Measurements from ENCODE around the gene IPPK. TPM values are rescaled to one million over a fixed set of nuclear protein-coding genes. Genes with fewer than 3 reads are reported as not detected.

IPPK gene
- total and polyA plus RNA-seq, 2 of the 8 experiments (the other 6 are each of a cell fraction or from before 2014, with no cell fraction given) = 10.5 to 13.6 TPM

- Histone ChIP-seq H2BK15ac (ENCODE audit: low read length) (no peak overlapping the region), H3K4me1 (replicated peaks in 1 of 4; ENCODE audit: control insufficient read depth in 3 of 4, insufficient read depth in 4 of 4, low read length in 3 of 4) (no peaks in the 10 kb centered on the region), H3K23me2 (ENCODE audit: low read depth, low read length) (no peaks in the 10 kb centered on the region), H3K4me3 (ENCODE audit: extremely low read depth in 1 of 4, insufficient read depth in 2 of 4, low read depth in 3 of 4, low read length in 4 of 4) (no peak overlapping the region), H3K4ac (replicated peaks; ENCODE audit: insufficient read length, low read depth, low read length) (no peak overlapping the region), H2BK20ac (ENCODE audit: low read length) (no peak overlapping the region), H3K18ac (ENCODE audit: extremely low read depth, low read length) (no peak overlapping the region), H3K36me3 (ENCODE audit: control insufficient read depth in 2 of 4, insufficient read depth in 4 of 4, low read length in 3 of 4) (peaks cover 0 to 22% (median 2%) of the 10 kb centered on the region in 4 experiments; a peak in 4 of 8 replicates), H3K79me1 (ENCODE audit: low read depth, low read length) (no peaks in the 10 kb centered on the region; the same call in 1 of the 2 replicates), H3K27me3 (replicated peaks in 1 of 4; ENCODE audit: control insufficient read depth in 3 of 4, extremely low read depth in 1 of 4, insufficient read depth in 3 of 4, low read length in 3 of 4) (no peaks in the 10 kb centered on the region), H3K27ac (ENCODE audit: low read depth, low read length) (no peak overlapping the region), H3K79me2 (ENCODE audit: control insufficient read depth in 1 of 2, insufficient read depth in 2 of 2, low read length in 2 of 2) (no peaks in the 10 kb centered on the region), H4K5ac (ENCODE audit: insufficient read length, low read depth, low read length) (no peak overlapping the region), H3K4me2 (ENCODE audit: insufficient read depth in 1 of 2, low read depth in 2 of 2, low read length in 2 of 2) (no peak overlapping the region), H2AK5ac (ENCODE audit: low read depth, low read length) (no peak overlapping the region), H4K20me1 (replicated peaks in 1 of 2; ENCODE audit: control insufficient read depth in 1 of 2, insufficient read depth in 2 of 2, low read length in 2 of 2) (peaks cover 2 to 4% of the 10 kb centered on the region in 2 experiments), H3K14ac (ENCODE audit: insufficient read length) (no peak overlapping the region), H3K23ac (ENCODE audit: insufficient read length) (no peak overlapping the region), H3K56ac (replicated peaks; ENCODE audit: insufficient read length, low read depth, low read length) (no peak overlapping the region), H4K8ac (ENCODE audit: extremely low read depth, insufficient read depth, low read length) (no peak overlapping the region), H3K9me3 (ENCODE audit: insufficient read depth in 2 of 2, low read depth in 1 of 2, low read length in 1 of 2) (no peaks in the 10 kb centered on the region), H2BK5ac (ENCODE audit: low read depth, low read length) (no peak overlapping the region), H2AFZ (ENCODE audit: low read length) (no peak overlapping the region), H4K91ac (replicated peaks; ENCODE audit: insufficient read length, low read length) (no peak overlapping the region), H2BK12ac (ENCODE audit: low read depth, low read length) (no peak overlapping the region), H2BK120ac (replicated peaks; ENCODE audit: low read depth, low read length) (no peak overlapping the region), H3K9ac (replicated peaks in 1 of 4; ENCODE audit: extremely low read depth in 1 of 4, low read depth in 3 of 4, low read length in 3 of 4) (no peak overlapping the region; a peak in 1 of 7 replicates)
- DNase-seq (ENCODE audit: low read depth in 1 of 2, low spot score in 2 of 2) = no peak
- no peak for TF ChIP-seq CHD2 (IDR thresholded peaks at IDR 0.05; ENCODE audit: low read length)
- no peak for TF ChIP-seq CTBP2 (IDR thresholded peaks at IDR 0.05; ENCODE audit: borderline replicate concordance, insufficient read depth, insufficient read length, low read length)
- POLR2A ChIA-PET (ENCODE audit: partially characterized antibody) = interaction anchor here (1.2 kb wide), 1 partner anchor 58 kb away, joined by 4 read pairs; no protein-coding TSS in a partner anchor
- FAIRE-seq = no peak
- WGBS, 2 experiments (ENCODE audit: extremely low coverage in 1 of 2, insufficient coverage in 1 of 2, insufficient read length in 1 of 2, insufficient replicate concordance in 2 of 2, low coverage in 1 of 2, low lambda C conversion rate in 2 of 2, missing lambda C conversion rate in 1 of 2) = 96% methylated on average over 6 of the region's 6 CpGs; no CpG with 5 or more reads in 1 of the 2 experiments
- CTCF ChIA-PET (ENCODE audit: partially characterized antibody) = interaction anchor here (0.6 to 2.0 kb wide), 8 partner anchors 10 to 509 kb away, joined by 3 to 8 read pairs (median 3); no protein-coding TSS in a partner anchor
Observed at GRCh38 chr9:92648474-92648971, 21.4 kb downstream of the IPPK start.

All from H1 (cell line).